WTC11 (cell line): Measurements from ENCODE around the gene EHBP1. TPM values are rescaled to one million over a fixed set of nuclear protein-coding genes. Genes with fewer than 3 reads are reported as not detected.

Experiments used
- ATAC-seq: fragments of 200-7000 bp; cut with Tn5 transposase; 2 replicates; pipeline ENCODE4 v1.10.0; 2021; ENCODE audit warnings: mild to moderate bottlenecking, moderate library complexity
- CTCF ChIA-PET: fragments of 300-600 bp; sonication (Branson Sonifier 250); formaldehyde crosslinking; loops from one replicate; lab custom pipeline; 2021; ENCODE audit warnings: antibody characterized with exemption; lab: Charles Lee
- POLR2A ChIA-PET: fragments of 350-600 bp; sonication (Branson Sonifier 250); formaldehyde crosslinking; loops from one replicate; lab custom pipeline; 2021; ENCODE audit warnings: antibody characterized with exemption; lab: Charles Lee
- DNase-seq: peaks from one replicate; pipeline ENCODE4 v3.0.0; 2021; ENCODE audit warnings: low spot score
- H3K27ac Mint-ChIP-seq: 2 replicates; pipeline ENCODE4 v1.8.0; 2021; ENCODE audit warnings: mixed read lengths
- H3K27me3 Mint-ChIP-seq: 2 replicates; pipeline ENCODE4 v1.8.0; 2021; ENCODE audit warnings: low read depth, mild to moderate bottlenecking, moderate library complexity, mixed read lengths
- H3K36me3 Mint-ChIP-seq: 2 replicates; pipeline ENCODE4 v1.8.0; 2021; ENCODE audit warnings: mixed read lengths
- H3K4me1 Mint-ChIP-seq: 2 replicates; pipeline ENCODE4 v1.8.0; 2022; ENCODE audit warnings: mixed read lengths
- H3K4me3 Mint-ChIP-seq: 2 replicates; pipeline ENCODE4 v1.8.0; 2021; ENCODE audit warnings: mild to moderate bottlenecking, moderate library complexity, mixed read lengths
- H3K9me3 Mint-ChIP-seq: 2 replicates; pipeline ENCODE4 v1.8.0; 2021; ENCODE audit warnings: mixed read lengths
- CREB1 ChIP-seq: sonication (generic); formaldehyde crosslinking; IDR thresholded peaks from 2 replicates; pipeline ENCODE4 v1.8.0; 2023; ENCODE audit warnings: mild to moderate bottlenecking, missing genetic modification reagents
- ELF4 ChIP-seq: sonication (generic); formaldehyde crosslinking; IDR thresholded peaks from 2 replicates; pipeline ENCODE4 v1.8.1; 2022; ENCODE audit warnings: low read depth, mild to moderate bottlenecking, moderate library complexity, missing genetic modification reagents
- GABPB1 ChIP-seq: sonication (generic); formaldehyde crosslinking; IDR thresholded peaks from 2 replicates; pipeline ENCODE4 v1.8.1; 2023; ENCODE audit warnings: mild to moderate bottlenecking, missing genetic modification reagents
- GTF2I ChIP-seq: fragments of 250-450 bp; sonication (Bioruptor Pico); conservative IDR thresholded peaks from 2 replicates; pipeline ENCODE4 v1.4.0; 2021; ENCODE audit warnings: mild to moderate bottlenecking
- JUN ChIP-seq: sonication (generic); formaldehyde crosslinking; IDR thresholded peaks from 2 replicates; pipeline ENCODE4 v1.8.0; 2023; ENCODE audit warnings: mild to moderate bottlenecking, missing genetic modification reagents
- NR1H2 ChIP-seq: sonication (generic); formaldehyde crosslinking; IDR thresholded peaks from 2 replicates; pipeline ENCODE4 v1.9.0; 2021; ENCODE audit warnings: mild to moderate bottlenecking, moderate library complexity, missing genetic modification reagents
- PRRX2 ChIP-seq: fragments of 250-450 bp; sonication (Bioruptor Pico); IDR thresholded peaks from 2 replicates; pipeline ENCODE4 v1.8.0; 2021; ENCODE audit warnings: mild to moderate bottlenecking
- RELA ChIP-seq: sonication (generic); formaldehyde crosslinking; IDR thresholded peaks from 2 replicates; pipeline ENCODE4 v1.8.1; 2022; ENCODE audit warnings: missing genetic modification reagents, mild to moderate bottlenecking, borderline replicate concordance
- RORB ChIP-seq: fragments of 250-450 bp; sonication (Bioruptor Pico); IDR thresholded peaks from 2 replicates; pipeline ENCODE4 v1.9.0; 2021; ENCODE audit warnings: mild to moderate bottlenecking
- ZBTB21 ChIP-seq: sonication (generic); formaldehyde crosslinking; IDR thresholded peaks from 2 replicates; pipeline ENCODE4 v1.8.1; 2023; ENCODE audit warnings: mild to moderate bottlenecking, missing genetic modification reagents, borderline replicate concordance
- ZNF317 ChIP-seq: sonication (generic); formaldehyde crosslinking; IDR thresholded peaks from 2 replicates; pipeline ENCODE4 v1.8.1; 2023; ENCODE audit warnings: low read depth, mild to moderate bottlenecking, moderate library complexity, missing genetic modification reagents, borderline replicate concordance
- ZNF671 ChIP-seq: fragments of 250-450 bp; sonication (Bioruptor Pico); IDR thresholded peaks from 2 replicates; pipeline ENCODE4 v1.8.0; 2021; ENCODE audit warnings: mild to moderate bottlenecking
- total RNA-seq: library from RNA; stranded (reverse); gene quantifications from 3 replicates; pipeline ENCODE4 v1.2.3, GENCODE V29; 2021
- TF ChIP-seq, protein P1 (sequence below): fragments of 250-450 bp; sonication (Bioruptor Pico); IDR thresholded peaks from 2 replicates; pipeline ENCODE4 v1.8.0; 2021; ENCODE audit warnings: mild to moderate bottlenecking
- TF ChIP-seq, protein P2 (sequence below): sonication (generic); formaldehyde crosslinking; conservative IDR thresholded peaks from 2 replicates; pipeline ENCODE4 v1.8.1; 2023; ENCODE audit warnings: mild to moderate bottlenecking, low read depth, missing genetic modification reagents, moderate library complexity
- TF ChIP-seq, protein P3 (sequence below): fragments of 250-450 bp; sonication (Bioruptor Pico); conservative IDR thresholded peaks from 2 replicates; pipeline ENCODE4 v1.9.0; 2021; ENCODE audit warnings: mild to moderate bottlenecking
- TF ChIP-seq, protein P4 (sequence below): sonication (generic); formaldehyde crosslinking; IDR thresholded peaks from 2 replicates; pipeline ENCODE4 v1.8.1; 2023; ENCODE audit warnings: mild to moderate bottlenecking, missing genetic modification reagents
- TF ChIP-seq, protein P5 (sequence below): sonication (generic); formaldehyde crosslinking; IDR thresholded peaks from 2 replicates; pipeline ENCODE4 v1.8.0; 2023; ENCODE audit warnings: missing genetic modification reagents
- TF ChIP-seq, protein P6 (sequence below): sonication (generic); formaldehyde crosslinking; IDR thresholded peaks from 2 replicates; pipeline ENCODE4 v1.8.1; 2023; ENCODE audit warnings: mild to moderate bottlenecking, missing genetic modification reagents
- TF ChIP-seq, protein P7 (sequence below): fragments of 200-600 bp; IDR thresholded peaks from 2 replicates; pipeline ENCODE4 v1.8.0; 2022; ENCODE audit warnings: antibody characterized with exemption

Gene EHBP1
- total RNA-seq, 1 experiment from 2014 or later: 36.4 TPM

DNA sequence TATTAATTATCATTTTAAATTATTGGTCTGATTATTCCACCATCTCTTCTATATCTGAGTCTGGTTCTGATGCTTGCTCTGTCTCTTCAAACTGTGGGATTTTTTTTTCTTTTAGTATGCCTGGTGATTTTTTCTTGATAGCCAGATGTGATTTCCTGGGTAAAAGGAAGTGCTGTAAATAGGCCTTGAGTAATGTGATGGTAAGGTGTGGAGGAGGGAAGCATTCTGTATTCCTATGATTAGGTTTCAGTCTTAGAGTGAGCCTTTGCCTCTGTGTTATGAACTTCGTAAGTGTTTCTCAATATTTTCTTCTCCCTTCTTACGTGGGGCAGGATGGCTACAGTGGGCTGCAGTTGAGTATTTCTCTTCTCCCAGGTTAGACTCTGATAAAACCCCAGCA is 103.0 kb downstream of the EHBP1 start (continued):
- TF ChIP-seq, protein P1, sequence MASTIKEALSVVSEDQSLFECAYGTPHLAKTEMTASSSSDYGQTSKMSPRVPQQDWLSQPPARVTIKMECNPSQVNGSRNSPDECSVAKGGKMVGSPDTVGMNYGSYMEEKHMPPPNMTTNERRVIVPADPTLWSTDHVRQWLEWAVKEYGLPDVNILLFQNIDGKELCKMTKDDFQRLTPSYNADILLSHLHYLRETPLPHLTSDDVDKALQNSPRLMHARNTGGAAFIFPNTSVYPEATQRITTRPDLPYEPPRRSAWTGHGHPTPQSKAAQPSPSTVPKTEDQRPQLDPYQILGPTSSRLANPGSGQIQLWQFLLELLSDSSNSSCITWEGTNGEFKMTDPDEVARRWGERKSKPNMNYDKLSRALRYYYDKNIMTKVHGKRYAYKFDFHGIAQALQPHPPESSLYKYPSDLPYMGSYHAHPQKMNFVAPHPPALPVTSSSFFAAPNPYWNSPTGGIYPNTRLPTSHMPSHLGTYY (CRISPR knock-in tag): no peak
- TF ChIP-seq RORB (CRISPR knock-in tag) (no peak), ZNF671 (no peak), JUN (CRISPR knock-in tag) (no peak), GTF2I (CRISPR knock-in tag) (no peak)
- TF ChIP-seq, protein P2, sequence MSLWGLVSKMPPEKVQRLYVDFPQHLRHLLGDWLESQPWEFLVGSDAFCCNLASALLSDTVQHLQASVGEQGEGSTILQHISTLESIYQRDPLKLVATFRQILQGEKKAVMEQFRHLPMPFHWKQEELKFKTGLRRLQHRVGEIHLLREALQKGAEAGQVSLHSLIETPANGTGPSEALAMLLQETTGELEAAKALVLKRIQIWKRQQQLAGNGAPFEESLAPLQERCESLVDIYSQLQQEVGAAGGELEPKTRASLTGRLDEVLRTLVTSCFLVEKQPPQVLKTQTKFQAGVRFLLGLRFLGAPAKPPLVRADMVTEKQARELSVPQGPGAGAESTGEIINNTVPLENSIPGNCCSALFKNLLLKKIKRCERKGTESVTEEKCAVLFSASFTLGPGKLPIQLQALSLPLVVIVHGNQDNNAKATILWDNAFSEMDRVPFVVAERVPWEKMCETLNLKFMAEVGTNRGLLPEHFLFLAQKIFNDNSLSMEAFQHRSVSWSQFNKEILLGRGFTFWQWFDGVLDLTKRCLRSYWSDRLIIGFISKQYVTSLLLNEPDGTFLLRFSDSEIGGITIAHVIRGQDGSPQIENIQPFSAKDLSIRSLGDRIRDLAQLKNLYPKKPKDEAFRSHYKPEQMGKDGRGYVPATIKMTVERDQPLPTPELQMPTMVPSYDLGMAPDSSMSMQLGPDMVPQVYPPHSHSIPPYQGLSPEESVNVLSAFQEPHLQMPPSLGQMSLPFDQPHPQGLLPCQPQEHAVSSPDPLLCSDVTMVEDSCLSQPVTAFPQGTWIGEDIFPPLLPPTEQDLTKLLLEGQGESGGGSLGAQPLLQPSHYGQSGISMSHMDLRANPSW: no peak
- TF ChIP-seq, protein P3, sequence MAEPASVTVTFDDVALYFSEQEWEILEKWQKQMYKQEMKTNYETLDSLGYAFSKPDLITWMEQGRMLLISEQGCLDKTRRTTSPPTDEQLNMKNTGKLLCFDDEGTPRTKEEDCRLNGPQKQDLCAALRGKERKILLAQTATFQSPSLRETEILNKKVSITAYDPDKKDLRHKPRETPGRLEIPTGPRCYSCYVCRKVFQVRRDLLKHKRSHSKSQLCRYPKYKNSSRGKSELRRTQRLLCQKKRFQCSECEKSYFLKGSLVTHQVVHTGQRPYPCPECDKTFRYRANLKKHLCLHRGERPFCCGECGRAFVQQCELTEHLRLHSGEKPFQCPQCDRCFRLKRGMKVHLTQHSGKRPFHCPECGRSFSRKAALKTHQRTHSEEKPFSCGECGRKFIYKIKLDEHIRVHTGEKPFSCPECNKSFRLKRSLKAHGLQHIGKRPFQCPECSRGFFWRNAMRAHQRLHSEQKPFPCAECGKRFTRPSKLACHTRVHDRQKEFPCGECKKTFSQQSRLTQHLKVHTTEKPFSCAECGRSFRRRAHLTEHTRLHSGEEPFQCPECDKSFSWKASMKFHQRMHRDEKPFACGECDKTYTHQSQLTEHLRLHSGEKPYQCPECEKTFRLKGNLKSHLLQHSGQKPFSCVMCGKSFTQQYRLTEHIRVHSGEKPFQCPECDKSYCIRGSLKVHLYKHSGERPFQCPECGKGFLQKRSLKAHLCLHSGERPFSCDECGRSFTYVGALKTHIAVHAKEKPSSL (CRISPR knock-in tag): no peak
- TF ChIP-seq, protein P4, sequence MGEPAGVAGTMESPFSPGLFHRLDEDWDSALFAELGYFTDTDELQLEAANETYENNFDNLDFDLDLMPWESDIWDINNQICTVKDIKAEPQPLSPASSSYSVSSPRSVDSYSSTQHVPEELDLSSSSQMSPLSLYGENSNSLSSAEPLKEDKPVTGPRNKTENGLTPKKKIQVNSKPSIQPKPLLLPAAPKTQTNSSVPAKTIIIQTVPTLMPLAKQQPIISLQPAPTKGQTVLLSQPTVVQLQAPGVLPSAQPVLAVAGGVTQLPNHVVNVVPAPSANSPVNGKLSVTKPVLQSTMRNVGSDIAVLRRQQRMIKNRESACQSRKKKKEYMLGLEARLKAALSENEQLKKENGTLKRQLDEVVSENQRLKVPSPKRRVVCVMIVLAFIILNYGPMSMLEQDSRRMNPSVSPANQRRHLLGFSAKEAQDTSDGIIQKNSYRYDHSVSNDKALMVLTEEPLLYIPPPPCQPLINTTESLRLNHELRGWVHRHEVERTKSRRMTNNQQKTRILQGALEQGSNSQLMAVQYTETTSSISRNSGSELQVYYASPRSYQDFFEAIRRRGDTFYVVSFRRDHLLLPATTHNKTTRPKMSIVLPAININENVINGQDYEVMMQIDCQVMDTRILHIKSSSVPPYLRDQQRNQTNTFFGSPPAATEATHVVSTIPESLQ (CRISPR knock-in tag): no peak

DNA sequence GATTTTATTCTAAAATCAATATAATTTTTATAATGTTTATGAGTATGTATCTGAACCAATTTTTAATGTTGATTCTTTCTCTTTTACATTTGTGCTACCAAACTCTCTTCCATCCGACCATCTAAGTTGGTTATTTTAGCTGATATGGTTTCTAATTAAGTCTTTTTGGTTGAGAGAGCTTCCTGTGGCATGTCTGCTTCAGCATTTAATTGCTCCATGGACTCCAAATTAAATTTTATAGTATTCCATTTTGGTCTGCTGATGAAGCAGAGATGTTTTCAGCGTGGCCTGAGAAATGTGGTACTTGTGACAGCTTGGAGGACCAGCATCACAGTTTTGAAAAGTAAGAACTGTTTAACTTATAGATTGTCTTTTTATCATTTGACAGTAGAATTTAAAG is 105.6 kb downstream of the EHBP1 start:
- no peak for TF ChIP-seq RELA (CRISPR knock-in tag)
- TF ChIP-seq, protein P3 (CRISPR knock-in tag): no peak
- no peak for TF ChIP-seq NR1H2 (CRISPR knock-in tag)
- no peak for TF ChIP-seq ELF4
- no peak for TF ChIP-seq PRRX2 (CRISPR knock-in tag)
- no peak for TF ChIP-seq ZBTB21 (CRISPR knock-in tag)
- TF ChIP-seq CREB1 (CRISPR knock-in tag): no peak
- TF ChIP-seq ZNF317 (CRISPR knock-in tag): no peak
- TF ChIP-seq GABPB1 (CRISPR knock-in tag): no peak
- TF ChIP-seq, protein P5, sequence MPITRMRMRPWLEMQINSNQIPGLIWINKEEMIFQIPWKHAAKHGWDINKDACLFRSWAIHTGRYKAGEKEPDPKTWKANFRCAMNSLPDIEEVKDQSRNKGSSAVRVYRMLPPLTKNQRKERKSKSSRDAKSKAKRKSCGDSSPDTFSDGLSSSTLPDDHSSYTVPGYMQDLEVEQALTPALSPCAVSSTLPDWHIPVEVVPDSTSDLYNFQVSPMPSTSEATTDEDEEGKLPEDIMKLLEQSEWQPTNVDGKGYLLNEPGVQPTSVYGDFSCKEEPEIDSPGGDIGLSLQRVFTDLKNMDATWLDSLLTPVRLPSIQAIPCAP (CRISPR knock-in tag): no peak
- no peak for TF ChIP-seq RORB (CRISPR knock-in tag)
- TF ChIP-seq, protein P6, sequence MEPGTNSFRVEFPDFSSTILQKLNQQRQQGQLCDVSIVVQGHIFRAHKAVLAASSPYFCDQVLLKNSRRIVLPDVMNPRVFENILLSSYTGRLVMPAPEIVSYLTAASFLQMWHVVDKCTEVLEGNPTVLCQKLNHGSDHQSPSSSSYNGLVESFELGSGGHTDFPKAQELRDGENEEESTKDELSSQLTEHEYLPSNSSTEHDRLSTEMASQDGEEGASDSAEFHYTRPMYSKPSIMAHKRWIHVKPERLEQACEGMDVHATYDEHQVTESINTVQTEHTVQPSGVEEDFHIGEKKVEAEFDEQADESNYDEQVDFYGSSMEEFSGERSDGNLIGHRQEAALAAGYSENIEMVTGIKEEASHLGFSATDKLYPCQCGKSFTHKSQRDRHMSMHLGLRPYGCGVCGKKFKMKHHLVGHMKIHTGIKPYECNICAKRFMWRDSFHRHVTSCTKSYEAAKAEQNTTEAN (CRISPR knock-in tag): no peak
- TF ChIP-seq, protein P7, sequence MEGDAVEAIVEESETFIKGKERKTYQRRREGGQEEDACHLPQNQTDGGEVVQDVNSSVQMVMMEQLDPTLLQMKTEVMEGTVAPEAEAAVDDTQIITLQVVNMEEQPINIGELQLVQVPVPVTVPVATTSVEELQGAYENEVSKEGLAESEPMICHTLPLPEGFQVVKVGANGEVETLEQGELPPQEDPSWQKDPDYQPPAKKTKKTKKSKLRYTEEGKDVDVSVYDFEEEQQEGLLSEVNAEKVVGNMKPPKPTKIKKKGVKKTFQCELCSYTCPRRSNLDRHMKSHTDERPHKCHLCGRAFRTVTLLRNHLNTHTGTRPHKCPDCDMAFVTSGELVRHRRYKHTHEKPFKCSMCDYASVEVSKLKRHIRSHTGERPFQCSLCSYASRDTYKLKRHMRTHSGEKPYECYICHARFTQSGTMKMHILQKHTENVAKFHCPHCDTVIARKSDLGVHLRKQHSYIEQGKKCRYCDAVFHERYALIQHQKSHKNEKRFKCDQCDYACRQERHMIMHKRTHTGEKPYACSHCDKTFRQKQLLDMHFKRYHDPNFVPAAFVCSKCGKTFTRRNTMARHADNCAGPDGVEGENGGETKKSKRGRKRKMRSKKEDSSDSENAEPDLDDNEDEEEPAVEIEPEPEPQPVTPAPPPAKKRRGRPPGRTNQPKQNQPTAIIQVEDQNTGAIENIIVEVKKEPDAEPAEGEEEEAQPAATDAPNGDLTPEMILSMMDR: no peak
- no peak for ATAC-seq
- Mint-ChIP-seq H3K4me3 (no peak overlapping the region), H3K4me1 (0 out of 2 replicates have a peak, but pooled peaks cover 2% of the 10 kb centered on the region), H3K9me3 (peaks cover 3% of the 10 kb centered on the region; the same call in 1 of the 2 replicates), H3K27ac (no peak overlapping the region), H3K36me3 (peaks cover 5% of the 10 kb centered on the region), H3K27me3 (no peaks in the 10 kb centered on the region)
- POLR2A ChIA-PET: no interaction called here
- CTCF ChIA-PET: no interaction called here
- DNase-seq: no peak
